H1 (cell line): ENCODE data around the gene PCDHGA1. TPM values are rescaled to one million over a fixed set of nuclear protein-coding genes. Genes with fewer than 3 reads are reported as not detected.

Experiments
- CHD7 ChIP-seq: fragments of 300-600 bp; sonication (generic); IDR thresholded peaks from 2 replicates; pipeline ENCODE4 v1.7.1; 2012; ENCODE audit warnings: low read length, moderate library complexity, mild to moderate bottlenecking, inconsistent platforms; ENCODE audit not compliant: insufficient replicate concordance
- EGR1 ChIP-seq: IDR thresholded peaks from 2 replicates; pipeline ENCODE4 v1.6.1; 2011; ENCODE audit warnings: low read depth, low read length, borderline replicate concordance
- GABPA ChIP-seq: IDR thresholded peaks from 2 replicates; pipeline ENCODE4 v1.6.1; 2011; ENCODE audit warnings: mild to moderate bottlenecking, low read length, moderate library complexity, borderline replicate concordance; ENCODE audit not compliant: insufficient read depth
- USF2 ChIP-seq: IDR thresholded peaks from 2 replicates; pipeline ENCODE4 v1.6.1; 2011; ENCODE audit warnings: low read length, improper control_type of control experiment
- polyA plus RNA-seq, 7 experiments: library from polyadenylated mRNA; depleted of rRNA in 3 of 7; stranded (reverse) in 5 of 7; unstranded in 2 of 7; fragments of >200 nt in 5 of 7; fragments of 200-250 nt in 2 of 7; gene quantifications; 1 replicate in 5 of 7; 2 replicates in 1 of 7; 4 replicates in 1 of 7; pipeline versions ENCODE4 v1.2.1 to v1.2.3, GENCODE V29; 2011 to 2013; ENCODE audit warnings: missing spikeins in 2 of 7, mixed read lengths in 2 of 7
- total RNA-seq: library from RNA; stranded (reverse); fragmentation: NEBNext Ultra II Directional; extraction: Animal tissue kit (Norgen Biotek cat#: 25700); gene quantifications from 2 replicates; pipeline ENCODE4 v1.2.1, GENCODE V29; 2021

The PCDHGA1 gene
- total and polyA plus RNA-seq, 2 of the 8 experiments (the other 6 are each of a cell fraction or from before 2014, with no cell fraction given) = 0.57 to 0.89 TPM

- TF ChIP-seq CHD7 (no peak), USF2 (no peak), GABPA (no peak), EGR1 (no peak)
Observed at GRCh38 chr5:141431286-141431685, 101.0 kb downstream of the PCDHGA1 start (continued).
